Activated naive CD4-positive, alpha-beta T cell treated with anti-CD3 and anti-CD28 coated beads, Interleukin-2, amount 50 U/mL, for 72 hours (primary cell): ENCODE measurements around the gene JAK1. TPM values are rescaled to one million over a fixed set of nuclear protein-coding genes. Genes with fewer than 3 reads are reported as not detected.
A peak's percentile ranks its signal among the peaks of the same experiment; 100 is the strongest.
"Not testable (repeated sequence)": the region's sequence is repeated elsewhere in the genome, so short reads cannot be mapped to it uniquely, and the experiment has no call there.

Source experiments
- ATAC-seq, 2 donors: fragments of 150-1000 bp; cut with Tn5 transposase; 2 replicates each; pipeline ENCODE4 v1.10.0; 2021; ENCODE audit warnings: mild to moderate bottlenecking in 2 of 2, moderate library complexity in 2 of 2
- DNase-seq, 2 donors: peaks; one replicate each; pipeline ENCODE4 v3.0.0; 2021 to 2022; ENCODE audit warnings: low spot score in 2 of 2
- H3K27ac Mint-ChIP-seq, 2 donors: one replicate each; pipeline ENCODE4 v1.8.0; 2022; ENCODE audit warnings: mild to moderate bottlenecking in 2 of 2, mixed read lengths in 2 of 2
- H3K36me3 Mint-ChIP-seq, 2 donors: one replicate each; pipeline ENCODE4 v1.8.0; 2022; ENCODE audit warnings: mixed read lengths in 2 of 2
- H3K9me3 Mint-ChIP-seq, 2 donors: one replicate each; pipeline ENCODE4 v1.8.0; 2022; ENCODE audit warnings: mixed read lengths in 2 of 2
- total RNA-seq, 2 donors: library from RNA; stranded (reverse); gene quantifications; one replicate each; pipeline ENCODE4 v1.2.3, GENCODE V29; 2022

JAK1 gene
- total RNA-seq, 2 donors from 2014 or later = 95.3 to 133 TPM

DNA sequence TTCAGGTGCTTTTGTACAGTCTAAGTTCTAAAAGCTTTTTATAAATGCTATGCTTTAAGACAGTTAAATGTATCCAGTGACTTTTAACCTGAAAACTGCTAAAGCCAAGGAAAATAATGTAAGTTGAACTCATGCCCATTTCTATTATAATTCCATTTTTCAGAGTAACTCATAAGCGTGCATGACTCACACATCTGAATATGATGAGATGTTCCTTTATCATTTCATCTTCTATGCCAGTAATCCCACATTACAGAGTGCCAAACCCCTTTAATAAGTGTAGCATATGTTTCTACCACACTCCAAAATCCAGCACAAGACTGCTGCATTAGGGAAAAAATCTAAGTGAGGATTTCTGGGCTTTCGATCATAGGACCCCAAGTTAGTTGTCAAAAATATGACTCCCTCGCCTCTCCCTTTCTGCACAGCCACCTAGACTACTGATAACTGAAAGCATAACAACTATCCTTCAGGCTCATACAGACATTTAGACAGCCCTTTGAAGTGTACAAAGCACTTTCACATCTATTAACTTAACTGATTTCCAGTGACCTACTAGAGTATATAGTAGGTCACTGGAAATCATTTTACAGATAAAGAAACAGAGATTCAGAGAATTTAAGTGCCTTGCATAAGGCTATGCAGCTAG is 45.3 kb downstream of the JAK1 start:
- DNase-seq (no peak), ATAC-seq (peak; percentile 17 to 23)
- peaks cover 0 to under 1% of the 10 kb centered on the region in 2 donors for H3K36me3 Mint-ChIP-seq
- H3K27ac Mint-ChIP-seq = peak overlapping the region in 1 of 2 donors; percentile 87
- no peaks in the 10 kb centered on the region for H3K9me3 Mint-ChIP-seq

GRCh38 chr1:64919120-64919519 is 47.2 kb downstream of the JAK1 start:
- H3K9me3 Mint-ChIP-seq, H3K27ac Mint-ChIP-seq, DNase-seq: not testable (repeated sequence)

GRCh38 chr1:64917907-64918306 is 48.4 kb downstream of the JAK1 start:
- ATAC-seq = peak in 1 of 2 donors; percentile 19
- Mint-ChIP-seq H3K36me3 (no peaks in the 10 kb centered on the region), H3K27ac (peak overlapping the region in 1 of 2 donors; percentile 32), H3K9me3 (no peaks in the 10 kb centered on the region)
- no peak for DNase-seq

More at GRCh38 chr1:64919120-64919519, 47.2 kb downstream of the JAK1 start:
- not testable (repeated sequence) for H3K36me3 Mint-ChIP-seq, ATAC-seq

- H3K9me3 Mint-ChIP-seq = no peaks in the 10 kb centered on the region
- peak in 1 of 2 donors; percentile 43 for ATAC-seq
- no peaks in the 10 kb centered on the region for H3K36me3 Mint-ChIP-seq
- DNase-seq = no peak
- H3K27ac Mint-ChIP-seq = peak overlapping the region in 1 of 2 donors; percentile 32
Observed at GRCh38 chr1:64917328-64917861, 49.0 kb downstream of the JAK1 start.

GRCh38 chr1:64915381-64916274 is 50.7 kb downstream of the JAK1 start:
- no peak for ATAC-seq
- no peak for DNase-seq
- Mint-ChIP-seq H3K36me3 (no peaks in the 10 kb centered on the region), H3K9me3 (no peaks in the 10 kb centered on the region), H3K27ac (no peak overlapping the region)

DNA sequence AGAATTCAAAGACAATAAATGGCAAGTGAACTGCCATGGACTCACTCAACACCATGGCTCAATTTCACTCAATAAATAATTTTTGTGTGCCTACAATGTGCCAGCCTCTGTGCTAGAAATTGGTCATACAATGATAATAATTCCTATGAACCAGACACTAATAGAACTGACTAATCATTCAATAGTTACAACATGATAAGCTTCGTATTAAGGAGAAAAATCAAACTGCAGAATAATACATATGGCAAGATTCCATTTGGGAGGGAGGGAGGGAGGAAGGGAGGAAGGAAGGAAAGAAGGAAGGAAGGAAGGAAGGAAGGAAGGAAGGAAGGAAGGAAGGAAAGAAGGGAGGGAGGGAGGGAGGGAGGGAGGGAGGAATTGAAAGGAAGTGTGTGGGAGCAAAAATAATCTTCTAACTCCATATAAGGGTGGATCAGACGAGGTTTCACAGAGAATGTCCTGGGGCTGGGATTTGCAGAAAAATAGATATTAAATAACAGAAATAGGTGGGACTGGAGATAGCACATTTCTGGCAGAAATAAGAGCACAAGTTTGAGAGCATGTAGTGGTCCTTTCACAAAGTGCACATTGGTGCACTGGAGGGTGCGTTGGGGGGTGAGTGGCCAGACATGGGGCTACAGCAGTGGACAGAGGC is 52.9 kb downstream of the JAK1 start:
- H3K36me3 Mint-ChIP-seq = no peaks in the 10 kb centered on the region
- ATAC-seq (no peak), DNase-seq (no peak)
- H3K9me3 Mint-ChIP-seq = no peaks in the 10 kb centered on the region
- H3K27ac Mint-ChIP-seq = no peak overlapping the region

DNA sequence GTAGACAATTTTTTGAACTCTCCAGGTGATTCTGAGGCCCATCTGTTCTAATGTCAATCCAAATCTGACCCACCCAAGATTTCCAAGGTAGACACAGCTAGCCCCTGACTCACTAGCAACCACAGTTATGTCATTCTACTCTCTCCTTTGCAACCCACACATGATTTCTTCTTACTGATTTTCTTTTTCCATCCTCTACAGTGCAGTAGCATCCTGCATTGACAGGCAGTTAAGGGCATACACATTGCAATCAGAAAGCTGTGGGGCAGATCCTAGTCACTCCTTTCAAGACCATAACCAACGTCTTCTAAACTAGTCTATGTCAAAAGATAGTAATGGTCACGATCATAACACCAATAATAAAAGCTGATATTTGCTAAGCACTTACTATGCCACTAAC is 54.2 kb downstream of the JAK1 start:
- DNase-seq = no peak
- H3K9me3 Mint-ChIP-seq = no peaks in the 10 kb centered on the region
- H3K36me3 Mint-ChIP-seq = no peaks in the 10 kb centered on the region
- peak overlapping the region in 1 of 2 donors; percentile 16 for H3K27ac Mint-ChIP-seq
- ATAC-seq = peak; percentile 89 to 91

- DNase-seq (no peak), ATAC-seq (no peak)
- Mint-ChIP-seq H3K27ac (no peak overlapping the region), H3K9me3 (no peaks in the 10 kb centered on the region), H3K36me3 (peaks cover 0 to 3% of the 10 kb centered on the region in 2 donors)
Observed at GRCh38 chr1:64911326-64911725, 55.0 kb downstream of the JAK1 start.

- H3K27ac Mint-ChIP-seq = no peak overlapping the region
- ATAC-seq (no peak), DNase-seq (no peak)
- H3K36me3 Mint-ChIP-seq = peaks cover 0 to 5% of the 10 kb centered on the region in 2 donors
- no peaks in the 10 kb centered on the region for H3K9me3 Mint-ChIP-seq
Observed at GRCh38 chr1:64909031-64909430, 57.3 kb downstream of the JAK1 start.

DNA sequence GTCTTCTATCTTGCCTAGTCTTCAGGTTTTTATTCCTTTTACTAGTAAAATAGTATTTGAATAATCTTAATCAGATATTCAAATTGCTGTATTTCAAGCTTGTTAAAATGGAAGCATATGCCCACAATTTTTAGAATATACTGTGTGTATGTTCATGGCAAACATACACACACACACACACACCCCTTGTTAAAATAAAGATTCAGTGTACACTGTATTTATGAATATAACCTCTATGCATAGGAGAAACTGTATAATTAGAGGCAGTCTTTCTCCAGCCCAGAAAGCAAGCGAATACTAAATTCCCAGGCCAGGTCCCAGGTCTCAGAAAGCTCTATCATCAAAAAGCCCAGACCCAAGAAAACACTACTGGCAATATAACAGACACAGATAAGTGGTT is 57.8 kb downstream of the JAK1 start:
- H3K9me3 Mint-ChIP-seq = no peaks in the 10 kb centered on the region
- peaks cover 0 to 5% of the 10 kb centered on the region in 2 donors for H3K36me3 Mint-ChIP-seq
- DNase-seq (no peak), ATAC-seq (no peak)
- no peak overlapping the region for H3K27ac Mint-ChIP-seq

GRCh38 chr1:64906447-64906846 is 59.9 kb downstream of the JAK1 start:
- H3K9me3 Mint-ChIP-seq = no peaks in the 10 kb centered on the region
- H3K27ac Mint-ChIP-seq = peak overlapping the region in 1 of 2 donors; percentile 11
- H3K36me3 Mint-ChIP-seq = peaks cover 0 to 5% of the 10 kb centered on the region in 2 donors
- ATAC-seq (peak; percentile 84 to 85), DNase-seq (peak in 1 of 2 donors; percentile 16)

- Mint-ChIP-seq H3K9me3 (no peaks in the 10 kb centered on the region), H3K27ac (no peak overlapping the region), H3K36me3 (peaks cover 0 to 5% of the 10 kb centered on the region in 2 donors)
- DNase-seq = no peak
- no peak for ATAC-seq
Observed at GRCh38 chr1:64903593-64903992, 62.8 kb downstream of the JAK1 start.

- ATAC-seq (no peak), DNase-seq (no peak)
- Mint-ChIP-seq H3K9me3 (peaks cover 0 to 4% of the 10 kb centered on the region in 2 donors), H3K36me3 (peaks cover 0 to 10% of the 10 kb centered on the region in 2 donors), H3K27ac (no peak overlapping the region)
Observed at GRCh38 chr1:64901663-64902062, 64.7 kb downstream of the JAK1 start.

DNA sequence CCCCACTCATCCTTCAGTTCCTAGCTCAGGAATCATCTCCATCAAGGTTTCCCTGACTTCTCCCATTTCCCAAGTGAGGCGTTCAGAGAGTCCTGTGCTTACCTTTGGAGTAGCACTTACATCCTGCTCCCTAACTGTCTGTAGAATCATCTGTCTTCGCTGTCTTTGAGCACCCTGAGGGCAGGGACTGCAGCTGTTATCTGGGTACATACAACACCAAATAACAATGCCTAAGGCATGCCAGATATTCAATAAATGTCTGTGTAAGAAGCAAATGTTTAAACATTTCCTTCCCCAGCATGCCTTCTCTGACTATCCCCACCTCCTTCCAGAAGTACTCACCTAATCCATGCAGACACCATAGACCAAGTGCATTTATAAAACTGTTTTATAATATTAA is 65.4 kb downstream of the JAK1 start:
- no peak for DNase-seq

GRCh38 chr1:64898107-64898861 is 68.1 kb downstream of the JAK1 start:
- DNase-seq (peak in 1 of 2 donors; percentile 61), ATAC-seq (peak; percentile 51 to 90)
- Mint-ChIP-seq H3K27ac (peak overlapping the region in 1 of 2 donors; percentile 44), H3K9me3 (peaks cover 0 to 5% of the 10 kb centered on the region in 2 donors), H3K36me3 (peaks cover 0 to 5% of the 10 kb centered on the region in 2 donors)

More for the DNA sequence above, 65.4 kb downstream of the JAK1 start:
- Mint-ChIP-seq H3K27ac (no peak overlapping the region), H3K36me3 (peaks cover 0 to 5% of the 10 kb centered on the region in 2 donors), H3K9me3 (peaks cover 0 to 5% of the 10 kb centered on the region in 2 donors)
- no peak for ATAC-seq

DNA sequence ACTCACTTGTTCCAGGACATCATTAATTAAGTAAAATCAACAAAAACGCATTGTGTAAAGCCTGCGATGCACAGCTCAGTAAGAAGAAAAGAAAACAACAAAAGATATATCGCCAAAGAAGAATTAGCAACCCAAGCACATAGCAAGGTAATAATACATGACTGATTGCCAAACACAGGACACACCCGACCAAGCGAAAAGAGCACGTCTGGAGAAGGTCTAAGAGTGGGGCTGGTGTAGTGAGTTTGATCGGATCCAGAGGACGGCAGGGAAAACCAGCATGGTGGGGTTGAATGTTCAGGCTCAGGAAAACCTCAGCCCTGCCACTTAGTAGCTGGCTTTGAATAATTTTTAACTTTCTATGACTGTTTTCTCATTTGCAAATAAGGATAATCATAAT is 69.8 kb downstream of the JAK1 start:
- peaks cover 0 to 5% of the 10 kb centered on the region in 2 donors for H3K9me3 Mint-ChIP-seq
- H3K27ac Mint-ChIP-seq = no peak overlapping the region
- H3K36me3 Mint-ChIP-seq = peaks cover 0 to 5% of the 10 kb centered on the region in 2 donors
- no peak for DNase-seq
- ATAC-seq = no peak
